ENCODE measurements around the gene NACC2. TPM values are rescaled to one million over a fixed set of nuclear protein-coding genes. Genes with fewer than 3 reads are reported as not detected.

The NACC2 gene
- total and polyA plus RNA-seq, 2 experiments from 2014 or later, result 3.8 to 20.8 TPM

GRCh38 chr9:136062657-136063439 is 32.2 kb downstream of the NACC2 start:
- H4K20me1 ChIP-seq (replicated peaks; ENCODE audit: insufficient read depth), result no peaks in the 10 kb centered on the region
- H3K36me3 Mint-ChIP-seq (ENCODE audit: low read depth), result peaks cover 1% of the 10 kb centered on the region; the same call in 2 of the 3 replicates
- no peak for DNase-seq (ENCODE audit: low spot score)
- no peak overlapping the region for H2AFZ ChIP-seq
- TF ChIP-seq EZH2phosphoT487 (IDR thresholded peaks at IDR 0.05; ENCODE audit: unreplicated experiment) (no peak), ZNF462 (CRISPR knock-in tag; IDR thresholded peaks at IDR 0.05) (no peak), ZNF114 (CRISPR knock-in tag; IDR thresholded peaks at IDR 0.05) (no peak), STAT1 (IDR thresholded peaks at IDR 0.05; ENCODE audit: unreplicated experiment) (no peak), EZH2 (IDR thresholded peaks at IDR 0.05; ENCODE audit: low read depth, unreplicated experiment) (no peak), POLR2AphosphoS5 (IDR thresholded peaks at IDR 0.05; ENCODE audit: low read depth) (no peak), NANOG (IDR thresholded peaks at IDR 0.05; ENCODE audit: borderline replicate concordance) (no peak), ZNF331 (CRISPR knock-in tag; IDR thresholded peaks at IDR 0.05; ENCODE audit: low read depth) (no peak), JUNB (IDR thresholded peaks at IDR 0.05; ENCODE audit: unreplicated experiment) (no peak), REST (IDR thresholded peaks at IDR 0.05; ENCODE audit: unreplicated experiment) (no peak), CREB1 (CRISPR knock-in tag; IDR thresholded peaks at IDR 0.05; ENCODE audit: low read depth) (no peak)
- TF ChIP-seq, protein P1, sequence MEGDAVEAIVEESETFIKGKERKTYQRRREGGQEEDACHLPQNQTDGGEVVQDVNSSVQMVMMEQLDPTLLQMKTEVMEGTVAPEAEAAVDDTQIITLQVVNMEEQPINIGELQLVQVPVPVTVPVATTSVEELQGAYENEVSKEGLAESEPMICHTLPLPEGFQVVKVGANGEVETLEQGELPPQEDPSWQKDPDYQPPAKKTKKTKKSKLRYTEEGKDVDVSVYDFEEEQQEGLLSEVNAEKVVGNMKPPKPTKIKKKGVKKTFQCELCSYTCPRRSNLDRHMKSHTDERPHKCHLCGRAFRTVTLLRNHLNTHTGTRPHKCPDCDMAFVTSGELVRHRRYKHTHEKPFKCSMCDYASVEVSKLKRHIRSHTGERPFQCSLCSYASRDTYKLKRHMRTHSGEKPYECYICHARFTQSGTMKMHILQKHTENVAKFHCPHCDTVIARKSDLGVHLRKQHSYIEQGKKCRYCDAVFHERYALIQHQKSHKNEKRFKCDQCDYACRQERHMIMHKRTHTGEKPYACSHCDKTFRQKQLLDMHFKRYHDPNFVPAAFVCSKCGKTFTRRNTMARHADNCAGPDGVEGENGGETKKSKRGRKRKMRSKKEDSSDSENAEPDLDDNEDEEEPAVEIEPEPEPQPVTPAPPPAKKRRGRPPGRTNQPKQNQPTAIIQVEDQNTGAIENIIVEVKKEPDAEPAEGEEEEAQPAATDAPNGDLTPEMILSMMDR (conservative IDR thresholded peaks at IDR 0.05; ENCODE audit: low read depth in 2 of 2), result no peak
- TF ChIP-seq, protein P2, sequence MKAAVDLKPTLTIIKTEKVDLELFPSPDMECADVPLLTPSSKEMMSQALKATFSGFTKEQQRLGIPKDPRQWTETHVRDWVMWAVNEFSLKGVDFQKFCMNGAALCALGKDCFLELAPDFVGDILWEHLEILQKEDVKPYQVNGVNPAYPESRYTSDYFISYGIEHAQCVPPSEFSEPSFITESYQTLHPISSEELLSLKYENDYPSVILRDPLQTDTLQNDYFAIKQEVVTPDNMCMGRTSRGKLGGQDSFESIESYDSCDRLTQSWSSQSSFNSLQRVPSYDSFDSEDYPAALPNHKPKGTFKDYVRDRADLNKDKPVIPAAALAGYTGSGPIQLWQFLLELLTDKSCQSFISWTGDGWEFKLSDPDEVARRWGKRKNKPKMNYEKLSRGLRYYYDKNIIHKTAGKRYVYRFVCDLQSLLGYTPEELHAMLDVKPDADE (IDR thresholded peaks at IDR 0.05), result no peak
- H3F3A ChIP-seq (replicated peaks; ENCODE audit: low read depth), result no peaks in the 10 kb centered on the region
- H3K27ac ChIP-seq (ENCODE audit: low read depth), result no peak overlapping the region
- H3K4me1 ChIP-seq (ENCODE audit: insufficient read depth), result peaks cover 7% of the 10 kb centered on the region
- no peak for ATAC-seq
- H3K9me3 Mint-ChIP-seq, result peaks cover 6% of the 10 kb centered on the region; the same call in 2 of the 3 replicates
- H3K27ac Mint-ChIP-seq, result no peak overlapping the region; the same call in 1 of the 2 replicates
- no peak overlapping the region for H3K4me3 Mint-ChIP-seq
- peaks cover 6% of the 10 kb centered on the region for H3K27me3 Mint-ChIP-seq (ENCODE audit: insufficient read depth, low read depth, poor library complexity)
- no peaks in the 10 kb centered on the region for H3K36me3 ChIP-seq (ENCODE audit: insufficient read depth)
- H3K4me1 Mint-ChIP-seq, result peaks cover 9% of the 10 kb centered on the region
- no peaks in the 10 kb centered on the region for H3K27me3 ChIP-seq (ENCODE audit: insufficient read depth)
- no peak overlapping the region for H3K4me2 ChIP-seq
- no peaks in the 10 kb centered on the region for H3K9me2 ChIP-seq (ENCODE audit: insufficient read depth)
- peaks cover 5% of the 10 kb centered on the region; the same call in 1 of the 2 replicates for H3K79me2 ChIP-seq (replicated peaks; ENCODE audit: insufficient read depth)
- no peak overlapping the region for H3K4me3 ChIP-seq
